ENCODE results near the gene AGBL4. TPM values are rescaled to one million over a fixed set of nuclear protein-coding genes. Genes with fewer than 3 reads are reported as not detected.

The AGBL4 gene
- total and polyA plus RNA-seq, 2 of the 13 experiments (the other 11 are each of a cell fraction or from before 2014, with no cell fraction given), result not detected

DNA sequence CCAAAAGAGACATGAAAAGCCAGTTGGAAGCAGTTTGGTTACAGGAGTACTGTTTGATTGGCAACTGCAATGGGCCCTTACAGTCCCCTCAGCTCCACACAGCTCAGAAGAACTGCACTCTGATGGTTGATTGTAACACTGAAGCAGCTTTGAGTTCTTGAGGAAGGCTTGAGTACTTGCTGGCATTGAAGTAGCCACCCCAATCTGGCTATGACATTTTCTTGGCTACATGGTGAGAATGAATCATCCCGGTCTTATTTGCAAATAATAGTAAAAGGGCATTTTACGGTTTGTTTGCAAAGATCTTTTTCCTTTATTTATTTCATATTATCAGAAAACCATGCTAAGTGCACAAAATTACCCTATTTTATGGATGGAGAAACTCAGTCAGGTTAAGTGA lies 1087.3 kb downstream of the AGBL4 start (continued):
- TF ChIP-seq PHB2 (IDR thresholded peaks at IDR 0.05; ENCODE audit: partially characterized antibody), result no peak
- TF ChIP-seq, protein P1, sequence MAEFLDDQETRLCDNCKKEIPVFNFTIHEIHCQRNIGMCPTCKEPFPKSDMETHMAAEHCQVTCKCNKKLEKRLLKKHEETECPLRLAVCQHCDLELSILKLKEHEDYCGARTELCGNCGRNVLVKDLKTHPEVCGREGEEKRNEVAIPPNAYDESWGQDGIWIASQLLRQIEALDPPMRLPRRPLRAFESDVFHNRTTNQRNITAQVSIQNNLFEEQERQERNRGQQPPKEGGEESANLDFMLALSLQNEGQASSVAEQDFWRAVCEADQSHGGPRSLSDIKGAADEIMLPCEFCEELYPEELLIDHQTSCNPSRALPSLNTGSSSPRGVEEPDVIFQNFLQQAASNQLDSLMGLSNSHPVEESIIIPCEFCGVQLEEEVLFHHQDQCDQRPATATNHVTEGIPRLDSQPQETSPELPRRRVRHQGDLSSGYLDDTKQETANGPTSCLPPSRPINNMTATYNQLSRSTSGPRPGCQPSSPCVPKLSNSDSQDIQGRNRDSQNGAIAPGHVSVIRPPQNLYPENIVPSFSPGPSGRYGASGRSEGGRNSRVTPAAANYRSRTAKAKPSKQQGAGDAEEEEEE (CRISPR knock-in tag; IDR thresholded peaks at IDR 0.05; ENCODE audit: borderline replicate concordance), result no peak
- TF ChIP-seq HOXA5 (CRISPR knock-in tag; IDR thresholded peaks at IDR 0.05), result no peak
- no peak for TF ChIP-seq ZNF17 (CRISPR knock-in tag; IDR thresholded peaks at IDR 0.05)
- no peak for TF ChIP-seq ZNF572 (CRISPR knock-in tag; IDR thresholded peaks at IDR 0.05)
- no peak for TF ChIP-seq YY1 (IDR thresholded peaks at IDR 0.05; ENCODE audit: insufficient read depth, insufficient replicate concordance, low read depth, low read length)
- no peak for TF ChIP-seq NR3C1 (CRISPR knock-in tag; IDR thresholded peaks at IDR 0.05)

DNA sequence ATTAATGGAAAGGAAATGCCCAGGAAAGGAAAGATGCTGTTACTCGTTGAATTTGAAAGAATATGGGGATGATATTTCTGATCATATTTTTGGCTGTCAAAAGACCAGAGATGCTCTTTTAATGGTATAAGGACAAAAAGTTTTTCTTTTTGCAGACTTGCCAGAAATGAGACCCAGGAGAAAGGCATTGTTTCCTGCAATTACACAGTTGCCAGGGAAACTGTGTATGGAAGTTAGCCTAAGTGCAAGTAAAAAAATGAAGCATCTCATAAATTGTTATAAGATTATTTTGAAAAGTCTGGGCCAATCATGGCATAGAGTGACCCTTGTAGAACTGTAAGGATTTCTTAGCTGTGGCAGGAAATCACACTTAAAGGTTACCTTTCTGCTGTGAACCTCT lies 1091.4 kb downstream of the AGBL4 start:
- in situ Hi-C loops (cut with HindIII; ENCODE audit: extremely low pct_ligation_motif_present, low pct_unique_long_range_greater_than_20kb) (no loop called here), intact Hi-C loops (cut with micrococcal nuclease; ENCODE audit: unreplicated experiment) (no loop called here)
- no peak for DNase-seq (ENCODE audit: low spot score)
- TF ChIP-seq GABPA (IDR thresholded peaks at IDR 0.05; ENCODE audit: low read depth, low read length), result no peak
- no peak for TF ChIP-seq GABPA (CRISPR knock-in tag; IDR thresholded peaks at IDR 0.05; ENCODE audit: low read depth)
- no peak for TF ChIP-seq ZNF20 (CRISPR knock-in tag; IDR thresholded peaks at IDR 0.05)
- TF ChIP-seq ZEB1 (IDR thresholded peaks at IDR 0.05; ENCODE audit: insufficient replicate concordance, low read depth), result no peak
- no peak for TF ChIP-seq ZNF761 (CRISPR knock-in tag; conservative IDR thresholded peaks at IDR 0.05)
- no peak for TF ChIP-seq SP5 (CRISPR knock-in tag; IDR thresholded peaks at IDR 0.05; ENCODE audit: borderline replicate concordance, low read depth)
- no peak for TF ChIP-seq ZNF672 (CRISPR knock-in tag; IDR thresholded peaks at IDR 0.05)
- no peak for TF ChIP-seq PTBP1 (IDR thresholded peaks at IDR 0.05; ENCODE audit: low read depth, low read length, poor library complexity, severe bottlenecking)
- TF ChIP-seq ZNF598 (CRISPR knock-in tag; IDR thresholded peaks at IDR 0.05; ENCODE audit: borderline replicate concordance), result no peak
- TF ChIP-seq ZBTB8A (CRISPR knock-in tag; IDR thresholded peaks at IDR 0.05; ENCODE audit: borderline replicate concordance, low read depth), result no peak
- TF ChIP-seq, protein P2, sequence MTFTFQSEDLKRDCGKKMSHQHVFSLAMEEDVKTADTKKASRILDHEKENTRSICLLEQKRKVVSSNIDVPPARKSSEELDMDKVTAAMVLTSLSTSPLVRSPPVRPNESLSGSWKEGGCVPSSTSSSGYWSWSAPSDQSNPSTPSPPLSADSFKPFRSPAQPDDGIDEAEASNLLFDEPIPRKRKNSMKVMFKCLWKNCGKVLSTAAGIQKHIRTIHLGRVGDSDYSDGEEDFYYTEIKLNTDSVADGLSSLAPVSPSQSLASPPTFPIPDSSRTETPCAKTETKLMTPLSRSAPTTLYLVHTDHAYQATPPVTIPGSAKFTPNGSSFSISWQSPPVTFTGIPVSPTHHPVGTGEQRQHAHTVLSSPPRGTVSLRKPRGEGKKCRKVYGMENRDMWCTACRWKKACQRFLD (CRISPR knock-in tag; IDR thresholded peaks at IDR 0.05; ENCODE audit: borderline replicate concordance), result no peak
- TF ChIP-seq, protein P3, sequence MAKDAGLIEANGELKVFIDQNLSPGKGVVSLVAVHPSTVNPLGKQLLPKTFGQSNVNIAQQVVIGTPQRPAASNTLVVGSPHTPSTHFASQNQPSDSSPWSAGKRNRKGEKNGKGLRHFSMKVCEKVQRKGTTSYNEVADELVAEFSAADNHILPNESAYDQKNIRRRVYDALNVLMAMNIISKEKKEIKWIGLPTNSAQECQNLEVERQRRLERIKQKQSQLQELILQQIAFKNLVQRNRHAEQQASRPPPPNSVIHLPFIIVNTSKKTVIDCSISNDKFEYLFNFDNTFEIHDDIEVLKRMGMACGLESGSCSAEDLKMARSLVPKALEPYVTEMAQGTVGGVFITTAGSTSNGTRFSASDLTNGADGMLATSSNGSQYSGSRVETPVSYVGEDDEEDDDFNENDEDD (CRISPR knock-in tag; IDR thresholded peaks at IDR 0.05; ENCODE audit: borderline replicate concordance), result no peak
- TF ChIP-seq, protein P4, sequence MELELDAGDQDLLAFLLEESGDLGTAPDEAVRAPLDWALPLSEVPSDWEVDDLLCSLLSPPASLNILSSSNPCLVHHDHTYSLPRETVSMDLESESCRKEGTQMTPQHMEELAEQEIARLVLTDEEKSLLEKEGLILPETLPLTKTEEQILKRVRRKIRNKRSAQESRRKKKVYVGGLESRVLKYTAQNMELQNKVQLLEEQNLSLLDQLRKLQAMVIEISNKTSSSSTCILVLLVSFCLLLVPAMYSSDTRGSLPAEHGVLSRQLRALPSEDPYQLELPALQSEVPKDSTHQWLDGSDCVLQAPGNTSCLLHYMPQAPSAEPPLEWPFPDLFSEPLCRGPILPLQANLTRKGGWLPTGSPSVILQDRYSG (CRISPR knock-in tag; IDR thresholded peaks at IDR 0.05), result no peak
- no peak for ATAC-seq
- ChIA-PET POLR2A (no interaction called here), CTCF (ENCODE audit: low intra/inter-chr PET ratio, low total read pairs) (no interaction called here)
- Histone ChIP-seq H3K27me3 (ENCODE audit: control insufficient read depth in 1 of 2, insufficient read depth in 2 of 2, low read length in 2 of 2) (no peaks in the 10 kb centered on the region), H3K4me1 (ENCODE audit: insufficient read depth, low read length) (no peaks in the 10 kb centered on the region), H3K9me3 (ENCODE audit: low read length) (peaks cover 40% of the 10 kb centered on the region), H2AFZ (ENCODE audit: low read length) (no peak overlapping the region), H3K79me2 (ENCODE audit: insufficient read depth, low read length) (no peaks in the 10 kb centered on the region), H3K4me2 (ENCODE audit: low read depth, low read length) (no peak overlapping the region), H3K27ac (ENCODE audit: extremely low read length, insufficient read depth, low read length) (no peak overlapping the region), H3K36me3 (replicated peaks in 1 of 2; ENCODE audit: control insufficient read depth in 1 of 2, insufficient read depth in 2 of 2, low read length in 2 of 2) (no peaks in the 10 kb centered on the region), H3K4me3 (replicated peaks in 1 of 3; ENCODE audit: insufficient read depth in 1 of 3, low read depth in 2 of 3, low read length in 3 of 3) (no peak overlapping the region), H4K20me1 (ENCODE audit: insufficient read depth, low read length) (no peaks in the 10 kb centered on the region), H3K9ac (ENCODE audit: insufficient read depth, low read depth, low read length) (no peak overlapping the region)
- no TSS peak for BruUV-seq (replicated peaks)
- 0% methylated on average over 1 of the region's 1 CpG for WGBS (ENCODE audit: low lambda C conversion rate)
- no peak for FAIRE-seq
